Peyer's patch (tissue), 4 donors: ENCODE results near the gene MACROH2A2.

Experiments used
- POLR2A ChIP-seq, 2 donors: fragments of 450-650 bp; IDR thresholded peaks; one replicate each; pipeline ENCODE4 v1.5.1; 2017; ENCODE audit warnings: antibody characterized with exemption in 2 of 2, mild to moderate bottlenecking in 2 of 2, moderate library complexity in 2 of 2
- TF ChIP-seq, protein P1 (sequence below), 6 experiments: fragments of 450-650 bp in 4 of 6; fragments of 200-600 bp in 2 of 6; sonication (generic) in 1 of 6; IDR thresholded peaks; one replicate each; pipeline ENCODE4 v1.5.1; 2017 to 2019; ENCODE audit warnings: antibody characterized with exemption in 6 of 6, mild to moderate bottlenecking in 3 of 6, moderate library complexity in 1 of 6

DNA sequence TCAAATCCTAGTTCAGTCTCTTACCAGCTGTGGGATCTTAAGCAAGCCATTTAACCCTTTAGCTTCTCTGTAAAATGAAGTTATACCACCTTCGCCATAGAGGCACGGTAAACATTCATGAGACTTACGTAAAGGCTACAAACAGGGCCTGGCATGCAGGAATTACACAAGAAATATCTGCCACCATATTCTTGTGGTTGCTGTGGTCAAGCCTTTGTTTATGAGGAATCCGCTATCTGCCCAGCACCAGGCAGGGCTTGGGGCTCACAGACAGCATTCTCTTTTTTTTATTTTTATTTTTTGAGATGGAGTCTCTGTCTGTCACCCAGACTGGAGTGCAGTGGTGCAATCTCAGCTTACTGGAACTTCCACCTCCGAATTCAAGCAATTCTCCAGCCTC, 70.1 kb downstream of the MACROH2A2 start:
- TF ChIP-seq, protein P1, sequence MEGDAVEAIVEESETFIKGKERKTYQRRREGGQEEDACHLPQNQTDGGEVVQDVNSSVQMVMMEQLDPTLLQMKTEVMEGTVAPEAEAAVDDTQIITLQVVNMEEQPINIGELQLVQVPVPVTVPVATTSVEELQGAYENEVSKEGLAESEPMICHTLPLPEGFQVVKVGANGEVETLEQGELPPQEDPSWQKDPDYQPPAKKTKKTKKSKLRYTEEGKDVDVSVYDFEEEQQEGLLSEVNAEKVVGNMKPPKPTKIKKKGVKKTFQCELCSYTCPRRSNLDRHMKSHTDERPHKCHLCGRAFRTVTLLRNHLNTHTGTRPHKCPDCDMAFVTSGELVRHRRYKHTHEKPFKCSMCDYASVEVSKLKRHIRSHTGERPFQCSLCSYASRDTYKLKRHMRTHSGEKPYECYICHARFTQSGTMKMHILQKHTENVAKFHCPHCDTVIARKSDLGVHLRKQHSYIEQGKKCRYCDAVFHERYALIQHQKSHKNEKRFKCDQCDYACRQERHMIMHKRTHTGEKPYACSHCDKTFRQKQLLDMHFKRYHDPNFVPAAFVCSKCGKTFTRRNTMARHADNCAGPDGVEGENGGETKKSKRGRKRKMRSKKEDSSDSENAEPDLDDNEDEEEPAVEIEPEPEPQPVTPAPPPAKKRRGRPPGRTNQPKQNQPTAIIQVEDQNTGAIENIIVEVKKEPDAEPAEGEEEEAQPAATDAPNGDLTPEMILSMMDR (IDR thresholded peaks at IDR 0.05), result no peak
- TF ChIP-seq POLR2A (IDR thresholded peaks at IDR 0.05), result no peak
